ENCODE measurements around the gene MRPL55.

- TF ChIP-seq CTCF (IDR thresholded peaks at IDR 0.05): no peak
- TF ChIP-seq POLR2A (IDR thresholded peaks at IDR 0.05): no peak
Observed at GRCh38 chr1:228144993-228145343, 35.9 kb upstream of the MRPL55 start.
